Adrenal gland (tissue), 12 donors: ENCODE measurements around the gene TBC1D1. TPM values are rescaled to one million over a fixed set of nuclear protein-coding genes. Genes with fewer than 3 reads are reported as not detected.

Experiments used
- DNase-seq, 7 donors: peaks; one replicate each; pipeline ENCODE4 v3.0.0-alpha.2; 2019 to 2020
- H3K27ac ChIP-seq, 5 donors: fragments of 200-600 bp; sonication (generic) in 4 of 5; 1 replicate in 3 of 5; 2 replicates in 2 of 5; pipeline versions ENCODE4 v1.5.1 to v1.8.0; 2016 to 2020; ENCODE audit warnings: mild to moderate bottlenecking in 1 of 5
- H3K27me3 ChIP-seq: fragments of 200-600 bp; 2 replicates; pipeline ENCODE4 v1.8.0; 2021
- H3K36me3 ChIP-seq, 2 donors: fragments of 200-600 bp; replicated peaks in 1 of 2; 1 replicate in 1 of 2; 2 replicates in 1 of 2; pipeline versions ENCODE4 v1.5.1 to v1.8.0; 2018 to 2022
- H3K4me1 ChIP-seq, 2 donors: fragments of 200-600 bp; replicated peaks in 1 of 2; 1 replicate in 1 of 2; 2 replicates in 1 of 2; pipeline versions ENCODE4 v1.5.1 to v1.8.0; 2018 to 2021
- H3K4me3 ChIP-seq, 4 donors: fragments of 200-600 bp; sonication (generic) in 3 of 4; one replicate each; pipeline ENCODE4 v1.5.1; 2016 to 2018
- H3K9me3 ChIP-seq, 3 donors: fragments of 200-600 bp; sonication (generic) in 1 of 3; replicated peaks in 1 of 3; 1 replicate in 2 of 3; 2 replicates in 1 of 3; pipeline versions ENCODE4 v1.5.1 to v1.8.0; 2016 to 2021
- POLR2A ChIP-seq, 2 donors: fragments of 450-650 bp; IDR thresholded peaks; one replicate each; pipeline ENCODE4 v1.6.1; 2017; ENCODE audit warnings: antibody characterized with exemption in 2 of 2, mild to moderate bottlenecking in 2 of 2, moderate library complexity in 1 of 2
- WGBS, 4 donors: extraction: QIAGEN DNeasy Blood & Tissue Kit in 2 of 4; methylation state at CpG; one replicate each; pipeline versions ENCODE4 v1.1.5 to v1.1.7; 2013 to 2017; 5-methylcytosine and 5-hydroxymethylcytosine counted together
- intact Hi-C, 2 donors: fragments of 100-400 bp; cut with DNase I; formaldehyde crosslinking; loops; one replicate each; pipeline versions ENCODE4 v1.14.1 to v1.15.0; 2022 to 2023
- polyA plus RNA-seq, 3 donors: library from polyadenylated mRNA; stranded (reverse); fragments of 200-250 nt in 2 of 3; fragments of 350-450 nt in 1 of 3; fragmentation: Illumina TruSeq in 1 of 3; extraction: RNeasy Lipid Tissue Mini Kit (QIAGEN cat#74804) in 1 of 3; gene quantifications; one replicate each; pipeline ENCODE4 v1.2.3, GENCODE V29; 2013 to 2014
- total RNA-seq, 9 donors: library from RNA; depleted of rRNA in 4 of 9; stranded (reverse); fragments of >200 nt in 4 of 9; fragments of 120-200 nt in 1 of 9; fragmentation: NEBNext Ultra II Directional in 1 of 9; extraction: Animal tissue kit (Norgen Biotek cat#: 25700) in 1 of 9; gene quantifications; one replicate each; pipeline versions ENCODE4 v1.1.0 to v1.2.4, GENCODE V29; 2013 to 2023
- TF ChIP-seq, protein P1 (sequence below), 6 experiments: fragments of 450-650 bp in 4 of 6; fragments of 200-600 bp in 2 of 6; sonication (generic) in 1 of 6; IDR thresholded peaks; 1 replicate in 5 of 6; 2 replicates in 1 of 6; pipeline versions ENCODE4 v1.5.1 to v1.8.0; 2016 to 2021; ENCODE audit warnings: antibody characterized with exemption in 6 of 6, mild to moderate bottlenecking in 2 of 6, moderate library complexity in 1 of 6
- donor health status: healthy with polysubstance abuse.
- donor health status: Bipolar disorder and iron deficiency.
- donor health status: DM: yes; HTN: yes; CAD: no.
- donor health status: DM: no; HTN: no; CAD: no.
- donor health status: DM: no; HTN: no; CAD: no.
- donor health status: DM: yes; HTN: yes; CAD: no.

TBC1D1 gene
- total and polyA plus RNA-seq, 12 donors = 16.3 to 77.3 (median 25.7) TPM

DNA sequence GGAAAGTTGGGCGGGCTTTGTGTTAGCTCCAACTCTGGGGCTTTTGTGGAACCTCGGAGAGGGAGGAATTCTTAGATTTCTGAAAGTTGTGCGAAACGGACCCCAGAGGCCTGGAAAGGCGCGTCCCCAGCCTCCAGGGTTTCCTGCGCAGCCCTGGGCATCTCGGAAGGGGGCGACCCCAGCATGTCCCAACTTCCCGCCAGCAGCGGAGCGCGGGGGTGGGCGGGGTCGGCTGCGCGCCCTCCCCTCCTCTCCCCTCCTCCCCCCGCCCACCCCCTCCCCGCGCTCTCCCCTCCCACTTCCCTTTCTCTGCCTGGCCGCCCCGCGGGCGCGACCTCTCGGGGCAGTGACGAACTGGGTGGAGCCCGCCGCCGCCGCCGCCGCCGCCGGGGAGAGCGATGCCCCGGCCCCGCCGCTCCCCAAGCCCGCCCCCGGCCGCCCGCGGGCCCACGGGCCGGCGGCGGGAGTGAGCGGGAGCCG is 86.1 kb downstream of the TBC1D1 start:
- Histone ChIP-seq H3K27ac (peak overlapping the region in 4 of 5 donors; percentile 51 to 97 (median 88)), H3K36me3 (no peaks in the 10 kb centered on the region), H3K9me3 (no peaks in the 10 kb centered on the region), H3K4me3 (peak overlapping the region in 2 of 4 donors; percentile 66 to 83), H3K4me1 (peaks cover 0 to 13% of the 10 kb centered on the region in 2 donors), H3K27me3 (no peaks in the 10 kb centered on the region)
- TF ChIP-seq, protein P1, sequence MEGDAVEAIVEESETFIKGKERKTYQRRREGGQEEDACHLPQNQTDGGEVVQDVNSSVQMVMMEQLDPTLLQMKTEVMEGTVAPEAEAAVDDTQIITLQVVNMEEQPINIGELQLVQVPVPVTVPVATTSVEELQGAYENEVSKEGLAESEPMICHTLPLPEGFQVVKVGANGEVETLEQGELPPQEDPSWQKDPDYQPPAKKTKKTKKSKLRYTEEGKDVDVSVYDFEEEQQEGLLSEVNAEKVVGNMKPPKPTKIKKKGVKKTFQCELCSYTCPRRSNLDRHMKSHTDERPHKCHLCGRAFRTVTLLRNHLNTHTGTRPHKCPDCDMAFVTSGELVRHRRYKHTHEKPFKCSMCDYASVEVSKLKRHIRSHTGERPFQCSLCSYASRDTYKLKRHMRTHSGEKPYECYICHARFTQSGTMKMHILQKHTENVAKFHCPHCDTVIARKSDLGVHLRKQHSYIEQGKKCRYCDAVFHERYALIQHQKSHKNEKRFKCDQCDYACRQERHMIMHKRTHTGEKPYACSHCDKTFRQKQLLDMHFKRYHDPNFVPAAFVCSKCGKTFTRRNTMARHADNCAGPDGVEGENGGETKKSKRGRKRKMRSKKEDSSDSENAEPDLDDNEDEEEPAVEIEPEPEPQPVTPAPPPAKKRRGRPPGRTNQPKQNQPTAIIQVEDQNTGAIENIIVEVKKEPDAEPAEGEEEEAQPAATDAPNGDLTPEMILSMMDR (IDR thresholded peaks at IDR 0.05) = no peak
- no peak for TF ChIP-seq POLR2A (IDR thresholded peaks at IDR 0.05)
- intact Hi-C loops = no loop called here
- DNase-seq = peak; percentile 62 to 75 (median 70)
- WGBS, 4 donors = 1 to 13% (median 5%) methylated on average over 6 to 47 of the region's 50 CpGs

DNA sequence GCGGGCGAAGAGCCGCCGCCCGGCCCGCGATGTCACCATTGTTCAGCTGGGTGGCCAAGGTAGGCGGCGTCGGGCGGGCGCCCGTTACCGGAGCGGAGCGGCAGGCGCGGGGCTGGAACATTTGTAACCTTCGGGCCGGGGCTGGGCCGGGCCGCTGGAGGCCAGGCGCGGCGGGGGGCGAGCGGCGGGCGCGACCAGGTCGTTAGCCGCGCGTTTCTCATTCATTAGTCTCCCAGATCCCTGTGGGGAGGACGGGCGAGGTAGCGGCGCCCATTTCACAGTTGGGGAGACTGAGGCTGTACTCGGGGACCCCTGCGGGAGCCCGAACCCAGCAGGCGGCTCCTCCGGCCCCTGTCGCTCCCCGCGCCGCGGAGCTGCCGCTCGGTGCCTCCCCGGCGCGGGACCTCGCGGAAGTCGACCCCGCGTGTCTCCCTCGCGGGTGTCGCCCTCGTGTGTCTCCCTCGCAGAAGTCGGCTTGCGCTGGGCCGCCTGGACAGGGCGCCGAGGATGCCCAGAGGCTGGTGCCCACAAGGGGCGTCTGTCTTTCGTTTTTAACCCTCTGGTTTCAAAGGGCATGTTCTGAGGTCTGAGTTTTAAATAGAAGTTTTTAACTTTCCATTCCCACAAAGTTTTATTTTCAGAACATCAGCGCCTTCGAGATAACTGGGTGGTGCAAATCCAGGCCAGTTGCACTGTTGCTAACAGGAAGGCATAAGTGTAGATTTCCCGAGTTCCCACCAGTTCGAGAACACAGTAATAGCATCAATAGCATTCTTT is 86.8 kb downstream of the TBC1D1 start:
- DNase-seq = peak; percentile 59 to 82 (median 70)
- Histone ChIP-seq H3K27me3 (no peaks in the 10 kb centered on the region), H3K36me3 (no peaks in the 10 kb centered on the region), H3K4me1 (peaks cover 0 to 19% of the 10 kb centered on the region in 2 donors), H3K4me3 (peak overlapping the region in 2 of 4 donors; percentile 66 to 83), H3K27ac (peak overlapping the region; percentile 4 to 97 (median 83)), H3K9me3 (no peaks in the 10 kb centered on the region)
- WGBS, 4 donors = 0 to 2% (median 1%) methylated on average over 13 to 74 of the region's 74 CpGs
- peak in 1 of 2 donors; percentile 31 for TF ChIP-seq POLR2A (IDR thresholded peaks at IDR 0.05)
- TF ChIP-seq, protein P1 (IDR thresholded peaks at IDR 0.05) = peak; percentile 43 to 71 (median 60)
- intact Hi-C loops = no loop called here

DNA sequence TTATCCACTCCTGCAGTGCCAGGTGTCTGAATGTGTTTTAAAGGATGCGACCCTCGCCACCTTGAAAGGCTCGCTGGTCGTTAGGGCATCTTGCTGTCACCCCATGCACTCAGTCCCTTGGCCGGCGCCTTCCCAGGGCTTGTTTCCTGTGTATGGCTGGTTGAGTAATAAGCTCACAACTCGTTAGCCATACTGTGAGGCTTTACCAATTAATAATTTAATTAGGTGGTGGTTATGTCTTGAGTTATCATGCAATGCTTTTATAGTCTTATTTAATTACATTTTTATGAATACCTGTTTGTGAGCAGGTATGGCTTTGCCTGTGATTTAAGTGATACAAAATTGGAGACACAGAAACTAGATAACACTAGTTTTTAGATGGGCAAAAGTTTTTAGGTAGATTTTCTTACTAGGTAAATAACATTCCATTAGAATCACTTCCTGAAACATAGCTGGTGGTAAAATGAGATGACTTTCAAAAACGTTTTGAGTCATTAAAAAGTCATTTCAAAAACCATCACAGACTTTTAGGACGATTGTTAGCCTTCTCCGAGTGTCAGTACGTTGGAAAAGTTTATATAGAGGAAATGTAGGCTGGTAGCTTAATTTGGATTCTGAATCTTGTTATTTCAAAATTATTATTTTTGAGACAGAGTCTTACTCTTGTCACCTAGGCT is 87.5 kb downstream of the TBC1D1 start:
- Histone ChIP-seq H3K9me3 (no peaks in the 10 kb centered on the region), H3K4me1 (peaks cover 0 to 19% of the 10 kb centered on the region in 2 donors), H3K36me3 (no peaks in the 10 kb centered on the region), H3K27me3 (no peaks in the 10 kb centered on the region), H3K27ac (peak overlapping the region in 3 of 5 donors; percentile 83 to 97 (median 92)), H3K4me3 (peak overlapping the region in 2 of 4 donors; percentile 66 to 83)
- 40 to 53% (median 45%) methylated on average over 11 of the region's 11 CpGs for WGBS, 4 donors
- DNase-seq = peak in 2 of 7 donors; percentile 8 to 21
- intact Hi-C loops = no loop called here
- TF ChIP-seq, protein P1 (IDR thresholded peaks at IDR 0.05) = no peak
- no peak for TF ChIP-seq POLR2A (IDR thresholded peaks at IDR 0.05)

DNA sequence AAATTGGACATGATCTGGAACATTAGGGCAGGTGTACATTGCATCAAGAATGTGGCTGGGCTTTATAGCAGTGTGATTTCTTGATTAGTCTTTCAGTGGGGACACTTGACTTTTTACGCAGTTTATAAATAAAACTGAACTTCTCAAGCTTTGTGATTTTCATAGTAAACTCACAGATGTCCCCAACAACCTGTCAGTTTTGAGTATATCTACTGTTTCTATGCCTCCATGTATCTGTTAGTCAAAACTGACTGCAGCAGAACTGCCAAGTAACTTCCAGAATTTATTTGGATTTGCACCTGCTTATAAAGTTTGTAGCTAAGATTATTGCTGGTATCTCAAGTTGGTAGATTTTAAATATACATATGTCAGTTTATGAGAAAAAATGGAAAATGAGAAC is 89.4 kb downstream of the TBC1D1 start:
- Histone ChIP-seq H3K4me3 (no peak overlapping the region), H3K27ac (no peak overlapping the region), H3K9me3 (no peaks in the 10 kb centered on the region), H3K36me3 (no peaks in the 10 kb centered on the region), H3K4me1 (peaks cover 0 to 19% of the 10 kb centered on the region in 2 donors), H3K27me3 (no peaks in the 10 kb centered on the region)
- TF ChIP-seq, protein P1 (IDR thresholded peaks at IDR 0.05) = no peak
- TF ChIP-seq POLR2A (IDR thresholded peaks at IDR 0.05) = no peak
- DNase-seq = no peak
- WGBS, 4 donors = 89 to 100% (median 96%) methylated on average over 1 of the region's 1 CpG
- intact Hi-C loops = no loop called here
